OCI-LY3 (cell line): ENCODE data around the gene ENTREP1.

Experiments
- EZH2phosphoT487 ChIP-seq: fragments of 200-600 bp; shearing (Covaris generic); IDR thresholded peaks from 2 replicates; pipeline ENCODE4 v1.6.1; 2018; ENCODE audit warnings: antibody characterized with exemption, mixed run types, low read depth
- TF ChIP-seq, protein P1 (sequence below): fragments of 200-600, 300-600 bp; sonication (generic); IDR thresholded peaks from 2 replicates; pipeline ENCODE4 v1.5.1; 2014; ENCODE audit warnings: antibody characterized with exemption, low read length, low read depth

DNA sequence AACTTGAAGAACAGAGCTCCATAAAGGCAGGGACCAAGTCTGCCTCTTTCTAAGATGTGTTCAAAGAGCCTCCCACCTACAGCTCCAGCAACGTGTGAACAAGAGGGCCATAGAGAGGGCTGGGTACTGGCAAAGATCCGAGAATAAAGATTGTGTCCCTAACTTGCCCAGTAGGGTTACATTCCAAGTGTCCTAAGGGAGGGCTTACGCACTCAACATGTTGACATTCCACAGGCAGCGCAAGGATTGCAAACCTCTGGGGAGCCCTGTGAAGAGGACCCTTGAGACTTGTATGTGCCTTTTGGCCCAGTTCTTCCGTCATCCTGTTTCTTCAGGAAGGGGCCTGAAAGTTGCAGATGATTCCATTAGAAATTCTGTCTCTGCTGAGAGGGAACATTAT, 48.2 kb upstream of the ENTREP1 start:
- TF ChIP-seq, protein P1, sequence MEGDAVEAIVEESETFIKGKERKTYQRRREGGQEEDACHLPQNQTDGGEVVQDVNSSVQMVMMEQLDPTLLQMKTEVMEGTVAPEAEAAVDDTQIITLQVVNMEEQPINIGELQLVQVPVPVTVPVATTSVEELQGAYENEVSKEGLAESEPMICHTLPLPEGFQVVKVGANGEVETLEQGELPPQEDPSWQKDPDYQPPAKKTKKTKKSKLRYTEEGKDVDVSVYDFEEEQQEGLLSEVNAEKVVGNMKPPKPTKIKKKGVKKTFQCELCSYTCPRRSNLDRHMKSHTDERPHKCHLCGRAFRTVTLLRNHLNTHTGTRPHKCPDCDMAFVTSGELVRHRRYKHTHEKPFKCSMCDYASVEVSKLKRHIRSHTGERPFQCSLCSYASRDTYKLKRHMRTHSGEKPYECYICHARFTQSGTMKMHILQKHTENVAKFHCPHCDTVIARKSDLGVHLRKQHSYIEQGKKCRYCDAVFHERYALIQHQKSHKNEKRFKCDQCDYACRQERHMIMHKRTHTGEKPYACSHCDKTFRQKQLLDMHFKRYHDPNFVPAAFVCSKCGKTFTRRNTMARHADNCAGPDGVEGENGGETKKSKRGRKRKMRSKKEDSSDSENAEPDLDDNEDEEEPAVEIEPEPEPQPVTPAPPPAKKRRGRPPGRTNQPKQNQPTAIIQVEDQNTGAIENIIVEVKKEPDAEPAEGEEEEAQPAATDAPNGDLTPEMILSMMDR: no peak
- TF ChIP-seq EZH2phosphoT487: no peak
